Measurements from ENCODE around the gene CIAO3.

The CIAO3 gene

GRCh38 chr16:679814-680624 is 60.8 kb downstream of the CIAO3 start, which contains the start of gene STUB1:
Gene STUB1, plus strand, starts transcription at chr16:680410. Its CDS starts 116 bp downstream, at chr16:680526.
- ChIA-PET POLR2A (interaction anchor here (0.6 to 3.0 kb wide), 11 partner anchors 7 to 111 kb away, joined by 3 to 33 read pairs (median 5); partner anchors contain the start of genes ANTKMT, WDR24 and WDR90), CTCF (no interaction called here)

More at GRCh38 chr16:679814-680624, 60.8 kb downstream of the CIAO3 start, which contains the start of gene STUB1:
- TF ChIP-seq BHLHE40 (IDR thresholded peaks at IDR 0.05; ENCODE audit: borderline replicate concordance) (no peak), L3MBTL2 (conservative IDR thresholded peaks at IDR 0.05) (no peak), LEF1 (IDR thresholded peaks at IDR 0.05; ENCODE audit: borderline replicate concordance) (no peak), HDGF (IDR thresholded peaks at IDR 0.05; ENCODE audit: borderline replicate concordance) (no peak), NFRKB (IDR thresholded peaks at IDR 0.05) (no peak), ELF4 (IDR thresholded peaks at IDR 0.05) (no peak), TARDBP (IDR thresholded peaks at IDR 0.05) (0 out of 2 replicates have a peak, but pooled peaks have one; percentile 28), FOXM1 (IDR thresholded peaks at IDR 0.05; ENCODE audit: borderline replicate concordance) (0 out of 2 replicates have a peak, but pooled peaks have one; percentile 12)
- TF ChIP-seq, protein P1, sequence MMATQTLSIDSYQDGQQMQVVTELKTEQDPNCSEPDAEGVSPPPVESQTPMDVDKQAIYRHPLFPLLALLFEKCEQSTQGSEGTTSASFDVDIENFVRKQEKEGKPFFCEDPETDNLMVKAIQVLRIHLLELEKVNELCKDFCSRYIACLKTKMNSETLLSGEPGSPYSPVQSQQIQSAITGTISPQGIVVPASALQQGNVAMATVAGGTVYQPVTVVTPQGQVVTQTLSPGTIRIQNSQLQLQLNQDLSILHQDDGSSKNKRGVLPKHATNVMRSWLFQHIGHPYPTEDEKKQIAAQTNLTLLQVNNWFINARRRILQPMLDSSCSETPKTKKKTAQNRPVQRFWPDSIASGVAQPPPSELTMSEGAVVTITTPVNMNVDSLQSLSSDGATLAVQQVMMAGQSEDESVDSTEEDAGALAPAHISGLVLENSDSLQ (IDR thresholded peaks at IDR 0.05) = no peak
- peak; percentile 80 for DNase-seq (ENCODE audit: extremely low spot score)
